SU-DHL-6 (cell line): ENCODE data around the gene MED26.
A peak's percentile ranks its signal among the peaks of the same experiment; 100 is the strongest.

ENCODE experiments used
- H2AFZ ChIP-seq: fragments of 200-600 bp; sonication (generic); 2 replicates; pipeline ENCODE4 v1.6.1; 2014; ENCODE audit warnings: low read depth, mild to moderate bottlenecking, moderate library complexity, mixed read lengths, antibody characterized with exemption, low read length; ENCODE audit not compliant: severe bottlenecking
- H3F3A ChIP-seq: fragments of 200-600 bp; shearing (Covaris generic); 2 replicates; pipeline ENCODE4 v1.6.0; 2016; ENCODE audit warnings: antibody characterized with exemption, mild to moderate bottlenecking; ENCODE audit not compliant: insufficient read depth
- H3K27ac ChIP-seq: fragments of 200-600 bp; sonication (generic); 2 replicates; pipeline ENCODE4 v1.5.1; 2016; ENCODE audit warnings: low read depth, mild to moderate bottlenecking, low read length, moderate library complexity, mixed read lengths
- H3K27me3 ChIP-seq: fragments of 200-600 bp; sonication (generic), shearing (Covaris generic); 2 replicates; pipeline ENCODE4 v1.6.0; 2014; ENCODE audit warnings: mild to moderate bottlenecking, low read length
- H3K36me3 ChIP-seq: fragments of 200-600 bp; sonication (generic); 2 replicates; pipeline ENCODE4 v1.6.1; 2014; ENCODE audit warnings: mild to moderate bottlenecking, low read length, mixed read lengths
- H3K4me2 ChIP-seq: fragments of 300-600, 200-600 bp; shearing (Covaris generic), sonication (generic); 2 replicates; pipeline ENCODE4 v1.6.0; 2014; ENCODE audit warnings: low read length, low read depth, mild to moderate bottlenecking; ENCODE audit not compliant: poor library complexity, severe bottlenecking
- H3K4me3 ChIP-seq: fragments of 200-600 bp; sonication (generic); 2 replicates; pipeline ENCODE4 v1.5.1; 2014; ENCODE audit warnings: antibody characterized with exemption, low read length, mild to moderate bottlenecking, mixed read lengths; ENCODE audit not compliant: insufficient read depth, poor library complexity, severe bottlenecking
- H3K79me2 ChIP-seq: fragments of 200-600 bp; sonication (generic); 2 replicates; pipeline ENCODE4 v1.6.1; 2014; ENCODE audit warnings: mild to moderate bottlenecking, low read length, moderate library complexity; ENCODE audit not compliant: insufficient read depth
- H3K9ac ChIP-seq: fragments of 200-600 bp; sonication (generic); 2 replicates; pipeline ENCODE4 v1.7.0; 2014; ENCODE audit warnings: mild to moderate bottlenecking, low read length
- H3K9me2 ChIP-seq: fragments of 200-600 bp; sonication (generic); replicated peaks from 2 replicates; pipeline ENCODE4 v1.6.1; 2014; ENCODE audit warnings: low read length; ENCODE audit not compliant: insufficient read depth
- H3K9me3 ChIP-seq: fragments of 200-600 bp; sonication (generic); 2 replicates; pipeline ENCODE4 v1.6.1; 2014; ENCODE audit warnings: low read length, mixed read lengths; ENCODE audit not compliant: insufficient read depth
- H4K20me1 ChIP-seq: fragments of 200-600 bp; sonication (generic); 2 replicates; pipeline ENCODE4 v1.6.1; 2014; ENCODE audit warnings: low read depth, mild to moderate bottlenecking, antibody characterized with exemption, low read length, moderate library complexity, mixed read lengths
- CTCF ChIP-seq: fragments of 200-600 bp; sonication (generic); IDR thresholded peaks from one replicate; pipeline ENCODE4 v1.5.1; 2017; ENCODE audit warnings: antibody characterized with exemption, mild to moderate bottlenecking, low read length, moderate library complexity; ENCODE audit not compliant: insufficient read depth, poor library complexity, severe bottlenecking
- EZH2phosphoT487 ChIP-seq: fragments of 200-600 bp; sonication (generic), shearing (Covaris generic); conservative IDR thresholded peaks from 2 replicates; pipeline ENCODE4 v1.6.1; 2018; ENCODE audit warnings: mild to moderate bottlenecking, antibody characterized with exemption, low read length, moderate library complexity, mixed read lengths

MED26 gene

GRCh38 chr19:16637535-16637934, 9.5 kb upstream of the MED26 start:
- Histone ChIP-seq H3K4me3 (no peak overlapping the region), H3K4me2 (no peak overlapping the region), H3K36me3 (peaks cover 3% of the 10 kb centered on the region; the same call in 1 of the 2 replicates), H2AFZ (no peak overlapping the region), H3K27me3 (no peaks in the 10 kb centered on the region), H3K27ac (no peak overlapping the region), H3K9me2 (no peaks in the 10 kb centered on the region), H3K9ac (no peak overlapping the region), H3K79me2 (peaks cover 53% of the 10 kb centered on the region), H3K9me3 (no peaks in the 10 kb centered on the region), H4K20me1 (no peaks in the 10 kb centered on the region), H3F3A (no peaks in the 10 kb centered on the region)
- TF ChIP-seq EZH2phosphoT487 (no peak), CTCF (no peak)

- Histone ChIP-seq H3K27ac (no peak overlapping the region), H2AFZ (no peak overlapping the region), H3K79me2 (peaks cover 26% of the 10 kb centered on the region), H3K36me3 (no peaks in the 10 kb centered on the region), H3K9ac (no peak overlapping the region), H4K20me1 (peaks cover 1% of the 10 kb centered on the region; the same call in 1 of the 2 replicates), H3K4me2 (no peak overlapping the region), H3K9me2 (no peaks in the 10 kb centered on the region), H3K9me3 (no peaks in the 10 kb centered on the region), H3K27me3 (no peaks in the 10 kb centered on the region), H3K4me3 (no peak overlapping the region), H3F3A (peaks cover 24% of the 10 kb centered on the region)
- no peak for TF ChIP-seq CTCF
- no peak for TF ChIP-seq EZH2phosphoT487
These were observed 3.5 kb upstream of the MED26 start for GRCh38 chr19:16631465-16631864.

GRCh38 chr19:16628984-16629691, 1.1 kb upstream of the MED26 start:
- peaks cover 7% of the 10 kb centered on the region; the same call in 1 of the 2 replicates for H4K20me1 ChIP-seq
- peak overlapping the region; percentile 92 for H3K9ac ChIP-seq
- H3F3A ChIP-seq, result peaks cover 24% of the 10 kb centered on the region
- peak overlapping the region; percentile 95 for H3K27ac ChIP-seq
- H2AFZ ChIP-seq, result peak overlapping the region; percentile 33
- TF ChIP-seq CTCF, result no peak
- H3K9me3 ChIP-seq, result no peaks in the 10 kb centered on the region
- no peaks in the 10 kb centered on the region for H3K27me3 ChIP-seq
- H3K4me3 ChIP-seq, result peak overlapping the region; percentile 83
- H3K4me2 ChIP-seq, result peak overlapping the region; percentile 80
- no peaks in the 10 kb centered on the region for H3K9me2 ChIP-seq
- H3K36me3 ChIP-seq, result no peaks in the 10 kb centered on the region
- peaks cover 42% of the 10 kb centered on the region for H3K79me2 ChIP-seq
